ENCODE measurements around the gene CACNA1C. TPM values are rescaled to one million over a fixed set of nuclear protein-coding genes. Genes with fewer than 3 reads are reported as not detected.

Gene CACNA1C
- total and polyA plus RNA-seq, 2 of the 4 experiments (the other 2 are of a cell fraction) = 1.6 to 2.6 TPM

DNA sequence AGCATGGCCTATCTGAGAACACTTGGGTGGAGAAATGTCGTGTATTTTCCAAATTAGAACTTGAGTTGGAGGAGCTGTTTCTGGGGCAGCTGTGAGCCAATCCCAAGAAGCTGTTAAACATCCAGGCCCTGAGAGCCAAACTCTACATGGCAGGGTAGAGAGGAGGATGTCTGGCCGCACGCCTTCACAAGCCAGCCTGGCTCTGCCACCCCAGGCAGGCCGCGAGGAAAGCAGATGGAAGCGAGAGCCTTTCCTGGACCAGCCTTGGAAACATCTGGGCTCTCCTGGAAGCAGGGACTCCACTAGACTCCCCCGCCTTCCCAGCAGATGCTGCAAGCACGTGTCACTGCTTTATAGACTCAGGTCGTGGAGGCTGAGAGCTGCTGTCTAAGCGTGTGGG lies 429.2 kb downstream of the CACNA1C start:
- 93% methylated on average over 5 of the region's 10 CpGs; no CpG with 5 or more reads in 1 of the 2 experiments for whole genome bisulfite sequencing, 2 experiments (ENCODE audit: extremely low coverage in 2 of 2, insufficient read length in 1 of 2)
- in situ Hi-C loops (cut with MboI; ENCODE audit: low sequenced_read_pairs) = no loop called here
- H3K4me2 ChIP-seq (ENCODE audit: low read depth, low read length) = no peak overlapping the region

More for the DNA sequence above, 429.2 kb downstream of the CACNA1C start:
- ATAC-seq (ENCODE audit: low read depth) (no peak), DNase-seq (no peak)
- Histone ChIP-seq H2BK5ac (ENCODE audit: low read depth, low read length, poor library complexity, severe bottlenecking) (no peak overlapping the region), H3K14ac (replicated peaks; ENCODE audit: low read depth, low read length) (no peak overlapping the region), H2AK9ac (replicated peaks; ENCODE audit: low read depth, low read length, poor library complexity) (no peak overlapping the region), H3K27me3 (ENCODE audit: control insufficient read depth, insufficient read depth, low read length) (peaks cover 21% of the 10 kb centered on the region), H2BK15ac (ENCODE audit: low read depth, low read length) (no peak overlapping the region), H3K56ac (ENCODE audit: extremely low read depth, insufficient read depth, low read length) (no peak overlapping the region), H3K4me1 (ENCODE audit: control insufficient read depth, insufficient read depth, low read length) (peaks cover 3% of the 10 kb centered on the region; the same call in 1 of the 2 replicates), H4K20me1 (ENCODE audit: insufficient read depth, low read length) (peaks cover 4% of the 10 kb centered on the region), H3K9me1 (ENCODE audit: insufficient read depth, low read length) (no peaks in the 10 kb centered on the region; the same call in 1 of the 2 replicates), H3K27ac (ENCODE audit: insufficient read depth, low read length) (no peak overlapping the region), H2BK20ac (ENCODE audit: low read depth, low read length) (no peak overlapping the region), H3K18ac (ENCODE audit: low read depth, low read length) (no peak overlapping the region), H2AK5ac (ENCODE audit: low read depth, low read length) (no peak overlapping the region), H2AFZ (replicated peaks; ENCODE audit: low read length, poor library complexity) (no peak overlapping the region), H3K4ac (ENCODE audit: low read depth, low read length) (no peak overlapping the region), H3K9ac (ENCODE audit: low read depth, low read length) (no peak overlapping the region), H3K4me3 (ENCODE audit: insufficient read depth, low read depth, low read length) (no peak overlapping the region), H3K23ac (ENCODE audit: low read depth, low read length) (no peak overlapping the region), H3K36me3 (ENCODE audit: control insufficient read depth, insufficient read depth, low read length) (peaks cover 5% of the 10 kb centered on the region; the same call in 1 of the 2 replicates), H3K79me1 (ENCODE audit: low read depth in 1 of 2, low read length in 2 of 2) (no peaks in the 10 kb centered on the region), H4K8ac (ENCODE audit: low read depth in 2 of 2, low read length in 2 of 2) (no peak overlapping the region), H4K5ac (ENCODE audit: low read depth, low read length) (no peak overlapping the region), H3K9me3 (ENCODE audit: control insufficient read depth, insufficient read depth, low read length) (no peaks in the 10 kb centered on the region), H4K91ac (ENCODE audit: insufficient read depth, low read depth, low read length) (no peak overlapping the region), H2BK120ac (ENCODE audit: low read depth, low read length) (no peak overlapping the region)
- intact Hi-C loops (cut with micrococcal nuclease) = no loop called here
- TF ChIP-seq, protein P1, sequence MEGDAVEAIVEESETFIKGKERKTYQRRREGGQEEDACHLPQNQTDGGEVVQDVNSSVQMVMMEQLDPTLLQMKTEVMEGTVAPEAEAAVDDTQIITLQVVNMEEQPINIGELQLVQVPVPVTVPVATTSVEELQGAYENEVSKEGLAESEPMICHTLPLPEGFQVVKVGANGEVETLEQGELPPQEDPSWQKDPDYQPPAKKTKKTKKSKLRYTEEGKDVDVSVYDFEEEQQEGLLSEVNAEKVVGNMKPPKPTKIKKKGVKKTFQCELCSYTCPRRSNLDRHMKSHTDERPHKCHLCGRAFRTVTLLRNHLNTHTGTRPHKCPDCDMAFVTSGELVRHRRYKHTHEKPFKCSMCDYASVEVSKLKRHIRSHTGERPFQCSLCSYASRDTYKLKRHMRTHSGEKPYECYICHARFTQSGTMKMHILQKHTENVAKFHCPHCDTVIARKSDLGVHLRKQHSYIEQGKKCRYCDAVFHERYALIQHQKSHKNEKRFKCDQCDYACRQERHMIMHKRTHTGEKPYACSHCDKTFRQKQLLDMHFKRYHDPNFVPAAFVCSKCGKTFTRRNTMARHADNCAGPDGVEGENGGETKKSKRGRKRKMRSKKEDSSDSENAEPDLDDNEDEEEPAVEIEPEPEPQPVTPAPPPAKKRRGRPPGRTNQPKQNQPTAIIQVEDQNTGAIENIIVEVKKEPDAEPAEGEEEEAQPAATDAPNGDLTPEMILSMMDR (conservative IDR thresholded peaks at IDR 0.05; ENCODE audit: low read depth, low read length) = no peak
- no peak for TF ChIP-seq BHLHE40 (IDR thresholded peaks at IDR 0.05; ENCODE audit: low read depth, low read length)
- no peak for TF ChIP-seq CEBPB (IDR thresholded peaks at IDR 0.05; ENCODE audit: low read depth, low read length)
- TF ChIP-seq RCOR1 (IDR thresholded peaks at IDR 0.05; ENCODE audit: insufficient replicate concordance, low read length) = no peak
- no peak for TF ChIP-seq FOS (IDR thresholded peaks at IDR 0.05; ENCODE audit: low read depth, low read length)
- TF ChIP-seq SMC3 (IDR thresholded peaks at IDR 0.05; ENCODE audit: low read depth, low read length) = no peak
- TF ChIP-seq RAD21 (IDR thresholded peaks at IDR 0.05; ENCODE audit: low read length) = no peak
- ChIA-PET CTCF (interaction anchor here (0.6 kb wide), 1 partner anchor 352 kb away, joined by 4 read pairs; no protein-coding TSS in a partner anchor), POLR2A (ENCODE audit: unreplicated experiment) (no interaction called here)
- dilution Hi-C loops (cut with HindIII; ENCODE audit: low sequenced_read_pairs, unreplicated experiment) = no loop called here
- no TSS peak for BruUV-seq (replicated peaks)

All from IMR-90 (cell line).